GM13976 (cell line): Measurements from ENCODE around the gene PEX26.

Experiments
- DNase-seq: peaks from one replicate; pipeline ENCODE4 v3.0.0; 2012; ENCODE audit warnings: low spot score
- CTCF ChIP-seq: IDR thresholded peaks from 2 replicates; pipeline ENCODE4 v1.5.1; 2012; ENCODE audit warnings: borderline replicate concordance, mild to moderate bottlenecking; ENCODE audit not compliant: insufficient read depth; ENCODE audit errors: extremely low read depth, missing control alignments, control extremely low read depth
- in situ Hi-C: fragments of 300-500 bp; cut with MboI; formaldehyde crosslinking; loops from one replicate; pipeline ENCODE4 v1.12.0; 2022; ENCODE audit warnings: low sequenced_read_pairs, mixed read lengths, inconsistent platforms; ENCODE audit not compliant: unreplicated experiment

The PEX26 gene

GRCh38 chr22:18113680-18114394, 36.0 kb downstream of the PEX26 start:
- in situ Hi-C loops = no loop called here
- no peak for TF ChIP-seq CTCF
- DNase-seq = no peak

- no peak for DNase-seq
- no peak for TF ChIP-seq CTCF
- in situ Hi-C loops = no loop called here
Measured at GRCh38 chr22:18114495-18114894, 36.7 kb downstream of the PEX26 start.

GRCh38 chr22:18114976-18115652, 37.3 kb downstream of the PEX26 start:
- no peak for TF ChIP-seq CTCF
- in situ Hi-C loops = no loop called here
- no peak for DNase-seq

- TF ChIP-seq CTCF = no peak
- in situ Hi-C loops = no loop called here
- no peak for DNase-seq
Measured at GRCh38 chr22:18115906-18116371, 38.1 kb downstream of the PEX26 start.

GRCh38 chr22:18116634-18117033, 38.8 kb downstream of the PEX26 start:
- no peak for DNase-seq
- in situ Hi-C loops = no loop called here
- no peak for TF ChIP-seq CTCF

GRCh38 chr22:18118345-18118915, 40.6 kb downstream of the PEX26 start:
- in situ Hi-C loops = no loop called here
- TF ChIP-seq CTCF = no peak
- DNase-seq = no peak
